Left renal pelvis (tissue), 4 donors: ENCODE measurements around the gene MACROD2. TPM values are rescaled to one million over a fixed set of nuclear protein-coding genes. Genes with fewer than 3 reads are reported as not detected.

Experiments
- DNase-seq, 4 donors: peaks; one replicate each; pipeline ENCODE4 v3.0.0-alpha.2; 2013; ENCODE audit warnings: low read depth in 4 of 4, low spot score in 3 of 4
- polyA plus RNA-seq, 4 donors: library from polyadenylated mRNA; unstranded; fragments of 120-200 nt; gene quantifications; one replicate each; pipeline ENCODE4 v1.2.1, GENCODE V29; 2013; ENCODE audit not compliant: insufficient read length in 4 of 4

The MACROD2 gene
- polyA plus RNA-seq, 4 donors: 7.0 to 17.8 (median 12.7) TPM

GRCh38 chr20:14723614-14724013, 728.3 kb downstream of the MACROD2 start:
- no peak for DNase-seq

GRCh38 chr20:14724036-14724435, 728.7 kb downstream of the MACROD2 start:
- no peak for DNase-seq

GRCh38 chr20:14724468-14724867, 729.2 kb downstream of the MACROD2 start:
- no peak for DNase-seq

GRCh38 chr20:14726591-14726990, 731.3 kb downstream of the MACROD2 start:
- no peak for DNase-seq

GRCh38 chr20:14727485-14728150, 732.3 kb downstream of the MACROD2 start:
- no peak for DNase-seq

- DNase-seq: no peak
Measured at GRCh38 chr20:14729390-14729789, 734.1 kb downstream of the MACROD2 start.

GRCh38 chr20:14732343-14732742, 737.0 kb downstream of the MACROD2 start:
- no peak for DNase-seq

GRCh38 chr20:14732996-14733395, 737.7 kb downstream of the MACROD2 start:
- no peak for DNase-seq

- DNase-seq: no peak
Measured at GRCh38 chr20:14740380-14740779, 745.1 kb downstream of the MACROD2 start.

- DNase-seq: no peak
Measured at GRCh38 chr20:14741616-14742015, 746.3 kb downstream of the MACROD2 start.

- DNase-seq: no peak
Measured at GRCh38 chr20:14744723-14745122, 749.4 kb downstream of the MACROD2 start.

- no peak for DNase-seq
Measured at GRCh38 chr20:14745830-14746229, 750.5 kb downstream of the MACROD2 start.

- DNase-seq: no peak
Measured at GRCh38 chr20:14751191-14751590, 755.9 kb downstream of the MACROD2 start.

- DNase-seq: no peak
Measured at GRCh38 chr20:14757728-14758127, 762.4 kb downstream of the MACROD2 start.

- DNase-seq: no peak
Measured at GRCh38 chr20:14758356-14758755, 763.0 kb downstream of the MACROD2 start.

GRCh38 chr20:14759979-14760378, 764.7 kb downstream of the MACROD2 start:
- no peak for DNase-seq

- no peak for DNase-seq
Measured at GRCh38 chr20:14761903-14762302, 766.6 kb downstream of the MACROD2 start.

GRCh38 chr20:14764511-14765369, 769.4 kb downstream of the MACROD2 start:
- DNase-seq: no peak

- no peak for DNase-seq
Measured at GRCh38 chr20:14765370-14765701, 770.0 kb downstream of the MACROD2 start.

- no peak for DNase-seq
Measured at GRCh38 chr20:14773486-14773885, 778.2 kb downstream of the MACROD2 start.

GRCh38 chr20:14775778-14776177, 780.5 kb downstream of the MACROD2 start:
- DNase-seq: no peak

- no peak for DNase-seq
Measured at GRCh38 chr20:14777591-14777990, 782.3 kb downstream of the MACROD2 start.
